ENCODE measurements around the gene RNF34. TPM values are rescaled to one million over a fixed set of nuclear protein-coding genes. Genes with fewer than 3 reads are reported as not detected.

RNF34 gene, protein sequence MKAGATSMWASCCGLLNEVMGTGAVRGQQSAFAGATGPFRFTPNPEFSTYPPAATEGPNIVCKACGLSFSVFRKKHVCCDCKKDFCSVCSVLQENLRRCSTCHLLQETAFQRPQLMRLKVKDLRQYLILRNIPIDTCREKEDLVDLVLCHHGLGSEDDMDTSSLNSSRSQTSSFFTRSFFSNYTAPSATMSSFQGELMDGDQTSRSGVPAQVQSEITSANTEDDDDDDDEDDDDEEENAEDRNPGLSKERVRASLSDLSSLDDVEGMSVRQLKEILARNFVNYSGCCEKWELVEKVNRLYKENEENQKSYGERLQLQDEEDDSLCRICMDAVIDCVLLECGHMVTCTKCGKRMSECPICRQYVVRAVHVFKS
- 43.5 and 58.5 TPM in 2 replicates for total RNA-seq

GRCh38 chr12:121399391-121400331 lies at the start of gene RNF34:
Gene RNF34, plus strand, starts transcription at chr12:121400118. Its CDS starts 95 bp downstream, at chr12:121400213.

GRCh38 chr12:121351820-121352681 lies 47.9 kb upstream of the RNF34 start, which contains the start of gene ANAPC5:
Gene ANAPC5, minus strand, starts transcription at chr12:121352411. Its CDS starts 71 bp downstream, at chr12:121352340.

Other genes with a start within 250 kb of the RNF34 start
- 18.8 and 48.5 TPM in 2 replicates for gene P2RX4, start 190.0 kb upstream of the RNF34 start, total RNA-seq
- gene CAMKK2, start 103.4 kb upstream of the RNF34 start, total RNA-seq = 12.7 and 26.6 TPM in 2 replicates
- gene ANAPC5, start 47.7 kb upstream of the RNF34 start, total RNA-seq = 167 and 174 TPM in 2 replicates
- gene KDM2B, start 180.9 kb downstream of the RNF34 start, total RNA-seq = 20.4 and 39.3 TPM in 2 replicates
- 17.2 and 18.5 TPM in 2 replicates for gene ORAI1, start 226.4 kb downstream of the RNF34 start, total RNA-seq